ENCODE results near the gene CARNS1. TPM values are rescaled to one million over a fixed set of nuclear protein-coding genes. Genes with fewer than 3 reads are reported as not detected.

CARNS1 gene
- total and polyA plus RNA-seq, 2 of the 8 experiments (the other 6 are each of a cell fraction or from before 2014, with no cell fraction given): 0.82 to 1.1 TPM

- Histone ChIP-seq H4K5ac (ENCODE audit: insufficient read length, low read depth, low read length) (no peak overlapping the region), H3K4me3 (ENCODE audit: extremely low read depth in 1 of 4, insufficient read depth in 2 of 4, low read depth in 3 of 4, low read length in 4 of 4) (no peak overlapping the region), H3K79me2 (ENCODE audit: control insufficient read depth in 1 of 2, insufficient read depth in 2 of 2, low read length in 2 of 2) (no peaks in the 10 kb centered on the region), H2BK20ac (ENCODE audit: low read length) (no peak overlapping the region), H2AFZ (ENCODE audit: low read length) (no peak overlapping the region), H3K79me1 (ENCODE audit: low read depth, low read length) (no peaks in the 10 kb centered on the region), H3K9me3 (ENCODE audit: insufficient read depth in 2 of 2, low read depth in 1 of 2, low read length in 1 of 2) (no peaks in the 10 kb centered on the region), H3K4me1 (replicated peaks in 1 of 4; ENCODE audit: control insufficient read depth in 3 of 4, insufficient read depth in 4 of 4, low read length in 3 of 4) (no peaks in the 10 kb centered on the region), H3K27me3 (replicated peaks in 1 of 4; ENCODE audit: control insufficient read depth in 3 of 4, extremely low read depth in 1 of 4, insufficient read depth in 3 of 4, low read length in 3 of 4) (no peaks in the 10 kb centered on the region), H2BK15ac (ENCODE audit: low read length) (no peak overlapping the region), H2AK5ac (ENCODE audit: low read depth, low read length) (no peak overlapping the region), H2BK5ac (ENCODE audit: low read depth, low read length) (no peak overlapping the region), H3K18ac (ENCODE audit: extremely low read depth, low read length) (no peak overlapping the region), H3K4me2 (ENCODE audit: insufficient read depth in 1 of 2, low read depth in 2 of 2, low read length in 2 of 2) (no peak overlapping the region), H4K8ac (ENCODE audit: extremely low read depth, insufficient read depth, low read length) (peak overlapping the region; percentile 36; the same call in 1 of the 2 replicates), H3K9ac (replicated peaks in 1 of 4; ENCODE audit: extremely low read depth in 1 of 4, low read depth in 3 of 4, low read length in 3 of 4) (no peak overlapping the region), H3K36me3 (ENCODE audit: control insufficient read depth in 2 of 4, insufficient read depth in 4 of 4, low read length in 3 of 4) (no peaks in the 10 kb centered on the region), H3K14ac (ENCODE audit: insufficient read length) (no peak overlapping the region), H3K4ac (replicated peaks; ENCODE audit: insufficient read length, low read depth, low read length) (no peak overlapping the region), H2BK12ac (ENCODE audit: low read depth, low read length) (no peak overlapping the region), H3K56ac (replicated peaks; ENCODE audit: insufficient read length, low read depth, low read length) (no peak overlapping the region), H4K20me1 (replicated peaks in 1 of 2; ENCODE audit: control insufficient read depth in 1 of 2, insufficient read depth in 2 of 2, low read length in 2 of 2) (no peaks in the 10 kb centered on the region), H3K23me2 (ENCODE audit: low read depth, low read length) (no peaks in the 10 kb centered on the region), H3K27ac (ENCODE audit: low read depth, low read length) (no peak overlapping the region), H3K23ac (ENCODE audit: insufficient read length) (no peak overlapping the region), H4K91ac (replicated peaks; ENCODE audit: insufficient read length, low read length) (no peak overlapping the region), H2BK120ac (replicated peaks; ENCODE audit: low read depth, low read length) (no peak overlapping the region)
- WGBS, 2 experiments (ENCODE audit: extremely low coverage in 1 of 2, insufficient coverage in 1 of 2, insufficient read length in 1 of 2, insufficient replicate concordance in 2 of 2, low coverage in 1 of 2, low lambda C conversion rate in 2 of 2, missing lambda C conversion rate in 1 of 2): 89% methylated on average over 23 of the region's 25 CpGs; no CpG with 5 or more reads in 1 of the 2 experiments
- FAIRE-seq (no peak), DNase-seq (ENCODE audit: low read depth in 1 of 2, low spot score in 2 of 2) (no peak)
- CTCF ChIA-PET (ENCODE audit: partially characterized antibody): interaction anchor here (1.0 to 2.7 kb wide), 3 partner anchors 18 to 105 kb away, joined by 3 to 10 read pairs (median 3); partner anchors contain the start of gene PTPRCAP
- POLR2A ChIA-PET (ENCODE audit: partially characterized antibody): interaction anchor here (0.5 to 4.3 kb wide), 8 partner anchors 10 to 425 kb away, joined by 3 to 27 read pairs (median 3); partner anchors contain the start of genes PTPRCAP and RPS6KB2
- TF ChIP-seq POU5F1 (IDR thresholded peaks at IDR 0.05; ENCODE audit: low read depth, low read length): no peak
- TF ChIP-seq CBX8 (IDR thresholded peaks at IDR 0.05; ENCODE audit: borderline replicate concordance, low read depth, low read length): no peak
- TF ChIP-seq RFX5 (IDR thresholded peaks at IDR 0.05; ENCODE audit: borderline replicate concordance, low read depth, low read length): no peak
- TF ChIP-seq, protein P1, sequence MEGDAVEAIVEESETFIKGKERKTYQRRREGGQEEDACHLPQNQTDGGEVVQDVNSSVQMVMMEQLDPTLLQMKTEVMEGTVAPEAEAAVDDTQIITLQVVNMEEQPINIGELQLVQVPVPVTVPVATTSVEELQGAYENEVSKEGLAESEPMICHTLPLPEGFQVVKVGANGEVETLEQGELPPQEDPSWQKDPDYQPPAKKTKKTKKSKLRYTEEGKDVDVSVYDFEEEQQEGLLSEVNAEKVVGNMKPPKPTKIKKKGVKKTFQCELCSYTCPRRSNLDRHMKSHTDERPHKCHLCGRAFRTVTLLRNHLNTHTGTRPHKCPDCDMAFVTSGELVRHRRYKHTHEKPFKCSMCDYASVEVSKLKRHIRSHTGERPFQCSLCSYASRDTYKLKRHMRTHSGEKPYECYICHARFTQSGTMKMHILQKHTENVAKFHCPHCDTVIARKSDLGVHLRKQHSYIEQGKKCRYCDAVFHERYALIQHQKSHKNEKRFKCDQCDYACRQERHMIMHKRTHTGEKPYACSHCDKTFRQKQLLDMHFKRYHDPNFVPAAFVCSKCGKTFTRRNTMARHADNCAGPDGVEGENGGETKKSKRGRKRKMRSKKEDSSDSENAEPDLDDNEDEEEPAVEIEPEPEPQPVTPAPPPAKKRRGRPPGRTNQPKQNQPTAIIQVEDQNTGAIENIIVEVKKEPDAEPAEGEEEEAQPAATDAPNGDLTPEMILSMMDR (IDR thresholded peaks at IDR 0.05; ENCODE audit: control extremely low read depth in 1 of 3, insufficient read depth in 1 of 3, low read depth in 1 of 3, low read length in 3 of 3): no peak
- TF ChIP-seq CHD2 (IDR thresholded peaks at IDR 0.05; ENCODE audit: low read length): no peak
- TF ChIP-seq RXRA (IDR thresholded peaks at IDR 0.05; ENCODE audit: insufficient read depth, low read depth, low read length): no peak
- TF ChIP-seq TBP (IDR thresholded peaks at IDR 0.05; ENCODE audit: low read depth, low read length): no peak
- no peak for TF ChIP-seq ASH2L (IDR thresholded peaks at IDR 0.05; ENCODE audit: low read length)
- TF ChIP-seq HDAC6 (IDR thresholded peaks at IDR 0.05; ENCODE audit: low read depth, low read length): no peak
- TF ChIP-seq TAF7 (optimal IDR thresholded peaks at IDR 0.05; ENCODE audit: borderline replicate concordance, low read depth, low read length): no peak
- TF ChIP-seq CREB1 (IDR thresholded peaks at IDR 0.05): no peak
- TF ChIP-seq SIRT6 (IDR thresholded peaks at IDR 0.05; ENCODE audit: low read length): no peak
These were observed 40.7 kb downstream of the CARNS1 start for GRCh38 chr11:67456068-67456705.
